RCC 7860 (cell line): ENCODE measurements around the gene TBL3.

Source experiments
- DNase-seq: peaks from one replicate; pipeline ENCODE4 v3.0.0-alpha.2; 2015; ENCODE audit warnings: low spot score
- FAIRE-seq: peaks from 2 replicates; lab custom pipeline; 2012; peaks lifted over from hg19 to GRCh38; lab: Jason Lieb, UNC

Gene TBL3

DNA sequence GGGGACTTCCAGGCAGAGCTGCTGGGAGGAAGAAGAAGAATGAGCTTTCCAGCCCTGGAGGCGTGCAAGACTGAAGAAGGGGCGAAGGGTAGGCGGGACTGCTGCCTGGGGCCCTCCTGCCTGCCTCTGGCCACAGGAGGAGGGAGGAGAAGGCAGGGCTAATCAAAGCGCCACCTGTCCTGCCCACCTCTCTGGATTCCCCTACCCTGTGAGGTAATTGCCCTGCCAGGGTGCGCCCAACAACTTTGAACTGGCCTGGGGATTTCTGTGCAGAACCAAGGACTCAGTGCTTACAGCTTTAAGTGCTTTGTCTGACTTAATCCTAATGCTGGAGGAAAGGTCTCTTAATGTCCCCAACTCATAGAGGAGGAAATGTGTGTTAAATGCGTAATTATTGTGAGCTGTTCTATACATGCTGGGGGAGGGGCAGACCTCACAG is 9.6 kb downstream of the TBL3 start, which contains the start of gene NOXO1:
Gene NOXO1, minus strand, starts transcription at position 72 of the 439 bp plus-strand sequence. CDS start 290 bp downstream, outside the sequence.
- DNase-seq (no peak), FAIRE-seq (no peak)

DNA sequence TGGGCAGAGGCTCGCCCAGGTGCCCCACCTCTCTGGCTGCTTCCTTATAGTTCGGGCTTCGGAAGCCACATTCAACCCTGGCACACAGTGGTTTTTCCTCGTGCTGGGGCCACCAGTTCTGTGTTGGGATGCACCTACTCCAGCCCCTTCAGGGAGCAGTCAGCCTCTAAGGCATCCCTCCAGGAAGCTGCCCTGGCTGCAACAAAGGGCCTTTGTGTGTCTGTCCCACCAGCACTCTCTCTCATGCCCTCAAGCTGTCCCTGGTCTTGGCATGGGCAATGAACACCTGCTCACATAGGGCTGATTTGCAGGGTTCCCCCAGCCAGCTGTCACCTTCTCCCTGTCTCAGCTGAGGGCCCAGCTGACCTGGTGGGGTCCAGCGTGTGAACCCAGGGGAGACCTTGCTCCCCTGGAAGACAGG is 10.2 kb downstream of the TBL3 start:
- FAIRE-seq (no peak), DNase-seq (no peak)

DNA sequence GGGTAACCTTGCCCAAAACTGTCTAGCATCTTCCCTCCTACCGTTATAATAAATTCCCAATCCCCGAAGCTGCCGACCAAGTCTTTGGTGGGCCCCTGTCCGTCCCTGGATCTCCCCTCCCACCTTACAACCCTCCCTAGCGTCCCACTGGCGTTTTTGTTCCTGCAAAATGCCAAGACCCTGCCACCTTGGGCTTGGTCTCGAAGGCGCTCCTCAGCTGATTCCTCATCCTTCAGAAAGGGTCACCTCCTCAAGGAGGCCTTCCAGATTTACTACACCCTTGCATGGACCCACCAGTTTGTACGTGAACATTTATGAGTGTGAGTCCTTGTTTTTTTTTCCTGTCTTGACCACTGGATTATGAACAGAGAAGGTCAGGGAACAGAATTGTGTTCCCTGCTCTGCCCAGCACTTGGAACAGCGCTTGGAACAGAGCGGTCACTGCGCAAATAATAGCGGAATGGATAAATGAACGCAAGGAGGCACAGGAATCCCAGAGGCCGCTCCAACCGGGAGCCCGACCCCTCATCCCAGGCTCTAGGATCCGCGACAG is 11.2 kb downstream of the TBL3 start:
- FAIRE-seq (no peak), DNase-seq (no peak)

DNA sequence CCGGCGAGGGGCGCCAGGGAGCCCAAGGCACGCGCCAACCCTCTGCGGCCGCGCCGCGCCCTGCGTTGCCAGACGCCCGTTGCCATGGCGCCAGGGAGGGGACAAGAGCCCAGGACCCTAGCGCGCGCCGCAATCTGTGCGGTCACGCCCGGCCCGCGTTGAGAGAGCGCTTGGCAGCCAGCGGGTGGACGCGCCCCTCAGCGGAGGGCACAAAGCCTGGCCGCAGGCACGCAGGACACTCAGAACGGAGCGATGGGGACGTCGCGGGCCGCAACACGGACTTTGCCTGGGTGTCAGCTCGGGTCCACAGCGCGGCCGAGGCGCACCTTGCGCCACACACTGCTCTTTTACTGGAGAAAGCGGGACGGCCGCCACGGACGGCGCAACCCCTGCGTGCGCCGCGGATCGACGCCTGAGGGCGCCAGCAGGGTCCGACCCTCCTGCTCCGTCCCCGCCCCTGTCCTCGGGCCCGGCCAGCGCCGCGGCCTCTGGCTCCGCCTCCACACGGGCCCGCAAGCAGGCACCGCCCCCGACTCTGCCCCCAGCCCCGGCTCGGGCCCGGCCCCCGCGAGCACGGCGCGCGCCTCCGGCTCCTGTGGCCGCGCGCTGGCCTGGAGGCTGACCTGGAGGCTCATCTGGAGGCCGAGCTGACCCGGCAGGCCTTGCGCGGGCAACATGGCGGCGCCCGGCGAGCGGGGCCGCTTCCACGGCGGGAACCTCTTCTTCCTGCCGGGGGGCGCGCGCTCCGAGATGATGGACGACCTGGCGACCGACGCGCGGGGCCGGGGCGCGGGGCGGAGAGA is 11.9 kb downstream of the TBL3 start, which contains the start of gene GFER:
Gene GFER, plus strand, starts transcription at position 650 of the 803 bp plus-strand sequence. Its CDS starts 26 bp downstream, at position 676.
- no peak for FAIRE-seq
- peak; percentile 79 for DNase-seq

DNA sequence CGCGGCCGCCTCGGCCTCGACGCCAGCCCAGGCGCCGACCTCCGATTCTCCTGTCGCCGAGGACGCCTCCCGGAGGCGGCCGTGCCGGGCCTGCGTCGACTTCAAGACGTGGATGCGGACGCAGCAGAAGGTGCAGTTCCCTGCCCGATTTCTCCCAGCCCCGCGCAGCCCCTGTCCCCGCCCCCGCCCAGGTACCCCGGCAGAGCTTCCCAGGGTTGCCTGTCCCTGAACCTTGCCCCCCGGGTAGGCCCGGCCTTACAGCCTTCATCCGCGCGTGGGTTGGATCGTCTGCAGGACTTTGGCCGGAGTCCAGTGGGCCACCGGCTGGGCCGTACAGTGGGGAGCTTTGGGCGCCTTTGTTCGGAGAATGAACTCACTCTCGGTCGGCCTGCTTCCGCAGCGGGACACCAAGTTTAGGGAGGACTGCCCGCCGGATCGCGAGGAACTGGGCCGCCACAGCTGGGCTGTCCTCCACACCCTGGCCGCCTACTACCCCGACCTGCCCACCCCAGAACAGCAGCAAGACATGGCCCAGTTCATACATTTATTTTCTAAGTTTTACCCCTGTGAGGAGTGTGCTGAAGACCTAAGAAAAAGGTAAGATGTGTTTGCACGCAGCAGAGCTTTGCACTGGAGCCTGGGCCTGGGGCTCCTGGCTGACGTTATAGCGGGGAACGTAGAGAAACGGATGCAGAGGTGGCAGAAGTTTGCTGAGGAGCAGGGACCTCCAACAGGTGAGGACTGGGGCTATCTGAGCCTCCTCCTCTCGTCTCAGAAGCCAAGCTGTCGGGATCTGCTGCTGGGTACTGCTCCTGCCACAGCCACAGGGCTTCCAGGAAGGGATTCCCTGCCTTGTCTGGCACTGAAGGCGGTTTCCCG is 12.7 kb downstream of the TBL3 start:
- FAIRE-seq (no peak), DNase-seq (no peak)

DNA sequence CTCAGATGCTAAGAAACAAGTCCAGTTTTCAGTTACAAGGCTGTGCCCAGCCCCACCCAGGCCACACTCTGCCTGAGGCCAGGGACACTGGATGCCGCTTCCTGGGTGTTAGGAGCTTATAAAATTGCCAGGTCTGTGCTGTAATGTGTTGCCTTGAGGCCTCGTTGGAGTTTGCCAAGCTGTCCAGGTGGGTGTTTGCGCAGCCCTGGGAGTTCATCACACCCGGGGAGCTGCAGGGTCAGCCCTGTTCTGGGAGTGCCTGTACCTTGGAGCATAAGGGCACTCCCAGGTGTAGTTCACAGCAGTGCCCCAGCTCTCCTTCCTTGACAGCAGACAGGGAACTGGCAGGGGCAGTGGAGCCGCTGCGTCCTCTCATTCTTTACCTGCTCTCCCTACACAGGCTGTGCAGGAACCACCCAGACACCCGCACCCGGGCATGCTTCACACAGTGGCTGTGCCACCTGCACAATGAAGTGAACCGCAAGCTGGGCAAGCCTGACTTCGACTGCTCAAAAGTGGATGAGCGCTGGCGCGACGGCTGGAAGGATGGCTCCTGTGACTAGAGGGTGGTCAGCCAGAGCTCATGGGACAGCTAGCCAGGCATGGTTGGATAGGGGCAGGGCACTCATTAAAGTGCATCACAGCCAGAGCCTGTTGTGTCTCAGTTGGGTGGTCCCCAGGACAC is 13.8 kb downstream of the TBL3 start:
- FAIRE-seq = no peak
- no peak for DNase-seq

DNA sequence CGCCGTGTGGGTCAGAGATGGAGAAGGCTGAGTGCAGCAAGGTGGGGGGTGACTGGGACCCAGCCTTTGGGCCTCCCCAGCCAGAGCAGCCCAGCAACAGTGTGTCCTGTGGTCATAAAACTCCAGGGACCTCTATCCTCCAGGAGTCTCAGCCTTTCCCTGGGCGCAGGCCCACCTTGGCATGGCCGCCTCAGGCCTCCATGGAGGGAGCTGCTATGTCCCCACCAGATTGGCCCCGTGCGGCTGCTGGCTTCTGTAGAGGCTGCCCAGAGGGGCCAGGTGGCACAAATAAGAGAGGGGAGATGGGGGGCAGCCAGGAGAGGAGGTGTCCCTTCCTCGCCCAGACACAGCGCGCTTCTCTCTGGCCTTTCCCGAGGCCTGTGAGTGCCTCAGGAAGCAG is 15.3 kb downstream of the TBL3 start:
- DNase-seq = no peak
- FAIRE-seq = no peak

DNA sequence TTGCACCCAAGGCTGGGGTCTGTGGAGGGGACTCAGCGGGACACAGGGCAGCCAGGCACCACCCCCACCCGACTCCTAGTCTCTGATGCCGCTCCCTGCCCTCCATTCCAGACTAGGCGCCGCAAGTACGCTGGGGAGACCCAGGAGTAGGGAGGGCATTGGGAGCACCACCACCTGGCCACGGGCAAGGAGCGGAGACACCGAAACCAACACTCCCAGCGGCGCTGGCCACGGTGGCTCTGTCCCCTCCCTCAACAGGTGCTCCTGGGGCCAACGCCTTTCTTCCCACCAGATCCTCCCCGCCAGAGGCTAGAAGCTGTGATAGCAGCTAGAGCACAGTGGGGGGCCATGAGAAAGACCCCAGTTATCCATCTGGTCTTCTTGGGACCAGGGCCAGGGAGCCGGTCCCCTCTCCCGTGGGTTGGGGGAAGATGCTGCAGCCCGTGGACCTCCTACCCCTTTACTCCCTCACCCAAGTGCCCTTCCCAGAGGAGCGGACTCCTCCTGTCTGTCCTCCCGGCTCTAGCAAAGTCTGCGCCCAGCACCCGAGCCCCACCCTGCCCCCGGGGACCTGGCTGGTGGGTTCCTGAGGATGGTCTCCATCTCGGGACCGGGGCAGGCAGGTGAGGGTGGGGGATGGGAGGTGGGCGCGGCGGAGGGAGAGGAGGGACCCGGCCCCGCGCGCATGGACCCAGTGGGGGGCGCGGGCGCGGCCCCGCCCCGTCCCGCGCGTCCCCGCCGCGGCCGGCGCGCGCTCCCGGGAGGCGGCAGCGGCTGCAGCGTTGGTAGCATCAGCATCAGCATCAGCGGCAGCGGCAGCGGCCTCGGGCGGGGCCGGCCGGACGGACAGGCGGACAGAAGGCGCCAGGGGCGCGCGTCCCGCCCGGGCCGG is 17.6 kb downstream of the TBL3 start, which contains the start of gene SYNGR3:
Gene SYNGR3, plus strand, starts transcription at position 762 of the 892 bp plus-strand sequence. CDS start 133 bp downstream, outside the sequence.
- FAIRE-seq = no peak
- no peak for DNase-seq

DNA sequence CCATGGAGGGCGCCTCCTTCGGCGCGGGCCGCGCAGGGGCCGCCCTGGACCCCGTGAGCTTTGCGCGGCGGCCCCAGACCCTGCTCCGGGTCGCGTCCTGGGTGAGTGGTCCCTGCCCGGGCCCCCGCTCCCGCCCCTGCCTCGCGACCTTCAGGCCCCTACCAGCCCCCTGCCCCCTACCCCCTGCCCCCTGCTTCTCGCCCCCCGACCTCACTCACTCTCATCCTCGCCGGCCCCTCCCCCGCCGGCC is 18.2 kb downstream of the TBL3 start:
- DNase-seq = no peak
- no peak for FAIRE-seq

DNA sequence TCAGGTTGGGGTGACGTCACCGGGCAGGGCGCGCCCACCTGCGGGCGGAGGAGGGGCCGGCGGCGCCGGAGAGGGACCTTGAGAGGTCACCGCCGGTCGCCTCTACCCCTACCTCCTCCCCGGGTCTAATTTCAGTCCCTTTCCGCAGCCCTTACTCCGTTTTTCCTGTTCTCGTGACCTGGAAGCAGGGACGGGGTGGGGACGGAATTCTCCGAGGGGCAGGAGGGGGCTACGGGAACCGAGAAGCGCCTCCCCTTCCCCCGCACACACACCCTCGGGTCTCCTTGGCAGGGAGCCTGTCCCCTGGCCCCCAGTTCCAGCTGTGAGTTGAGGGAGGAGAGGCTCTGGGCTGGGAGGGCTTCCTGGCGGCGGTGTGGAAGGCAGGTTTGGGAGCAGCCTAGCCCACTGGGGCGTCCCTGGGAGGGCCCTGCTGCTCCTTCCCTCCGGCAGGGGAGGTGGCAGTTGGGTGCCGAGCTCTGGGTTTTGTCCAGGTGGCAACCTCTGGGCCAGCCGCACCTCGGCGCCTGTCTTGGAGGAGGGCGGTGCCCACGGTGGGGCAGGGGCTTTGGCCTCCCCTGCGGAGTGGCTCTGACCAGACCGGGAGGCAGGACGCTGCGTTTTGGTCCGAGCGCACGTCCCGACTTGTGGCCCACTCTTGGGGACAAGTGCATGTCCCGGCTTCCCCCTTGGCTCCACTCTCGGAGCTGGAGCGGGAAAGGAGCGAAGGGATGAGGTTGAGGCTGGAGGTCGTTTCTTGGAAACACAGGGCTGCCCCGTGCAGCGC is 18.7 kb downstream of the TBL3 start:
- no peak for FAIRE-seq
- DNase-seq = no peak

DNA sequence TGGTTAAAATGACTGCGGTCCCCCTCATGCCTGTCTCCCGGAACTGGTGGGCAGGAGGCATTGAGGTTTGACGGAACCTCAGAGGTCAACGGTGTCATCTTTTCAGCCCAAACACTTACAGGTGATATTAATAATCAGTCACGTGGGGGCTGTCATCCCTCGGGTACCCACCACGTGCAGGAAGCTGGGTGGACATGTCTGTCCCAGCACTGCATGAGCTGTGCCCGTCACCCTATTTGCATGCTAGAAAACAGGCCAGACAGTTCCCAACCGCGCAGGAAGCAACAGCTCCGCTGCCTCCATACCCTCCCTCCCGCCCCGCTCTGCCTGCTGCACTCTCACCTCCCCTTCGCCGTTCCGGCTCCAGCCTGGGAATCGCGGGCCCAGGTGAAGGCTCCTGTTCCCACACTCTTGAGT is 19.3 kb downstream of the TBL3 start:
- DNase-seq (no peak), FAIRE-seq (no peak)

DNA sequence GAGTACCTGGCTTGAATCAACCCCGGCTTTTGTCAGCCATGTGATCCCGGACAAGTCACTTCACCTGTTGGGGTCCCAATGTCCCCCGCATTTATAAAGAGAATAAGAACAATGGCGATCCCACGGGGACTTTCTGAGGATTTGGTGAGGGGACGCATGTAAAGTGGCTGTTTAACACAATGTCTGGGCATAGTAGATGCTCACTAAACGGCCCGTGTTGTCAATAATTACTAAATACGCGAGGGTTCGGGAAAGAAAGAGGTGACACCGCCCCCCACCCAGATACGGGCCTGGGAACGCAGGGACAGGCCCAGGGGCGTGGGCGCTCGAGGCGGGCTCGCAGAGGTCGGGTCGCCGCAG is 19.7 kb downstream of the TBL3 start:
- DNase-seq (no peak), FAIRE-seq (no peak)

DNA sequence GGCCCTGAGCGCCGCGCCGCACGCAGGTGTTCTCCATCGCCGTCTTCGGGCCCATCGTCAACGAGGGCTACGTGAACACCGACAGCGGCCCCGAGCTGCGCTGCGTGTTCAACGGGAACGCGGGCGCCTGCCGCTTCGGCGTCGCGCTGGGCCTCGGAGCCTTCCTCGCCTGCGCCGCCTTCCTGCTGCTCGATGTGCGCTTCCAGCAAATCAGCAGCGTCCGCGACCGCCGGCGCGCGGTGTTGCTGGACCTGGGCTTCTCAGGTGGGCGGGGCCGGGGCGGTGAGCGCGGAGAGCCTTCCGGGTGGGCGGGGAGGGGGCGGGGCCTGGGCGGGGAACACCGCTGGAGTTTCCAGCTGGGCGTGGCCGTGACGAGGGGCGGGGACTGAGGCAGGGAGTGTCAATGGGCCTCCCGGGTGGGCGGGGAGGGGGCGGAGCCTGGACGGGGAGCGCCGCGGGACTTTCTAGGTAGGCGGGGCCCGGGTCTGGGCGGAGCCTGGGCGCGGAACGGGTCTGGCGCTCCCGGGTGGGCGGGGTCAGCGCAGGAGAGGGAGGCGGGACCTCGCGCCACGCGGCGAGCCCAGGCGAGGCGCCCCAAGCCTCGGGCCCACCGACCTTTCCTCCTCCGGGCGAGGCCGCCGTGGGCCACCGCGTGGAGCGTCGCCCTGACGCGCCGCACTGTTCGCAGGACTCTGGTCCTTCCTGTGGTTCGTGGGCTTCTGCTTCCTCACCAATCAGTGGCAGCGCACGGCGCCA is 20.3 kb downstream of the TBL3 start:
- DNase-seq (no peak), FAIRE-seq (no peak)

DNA sequence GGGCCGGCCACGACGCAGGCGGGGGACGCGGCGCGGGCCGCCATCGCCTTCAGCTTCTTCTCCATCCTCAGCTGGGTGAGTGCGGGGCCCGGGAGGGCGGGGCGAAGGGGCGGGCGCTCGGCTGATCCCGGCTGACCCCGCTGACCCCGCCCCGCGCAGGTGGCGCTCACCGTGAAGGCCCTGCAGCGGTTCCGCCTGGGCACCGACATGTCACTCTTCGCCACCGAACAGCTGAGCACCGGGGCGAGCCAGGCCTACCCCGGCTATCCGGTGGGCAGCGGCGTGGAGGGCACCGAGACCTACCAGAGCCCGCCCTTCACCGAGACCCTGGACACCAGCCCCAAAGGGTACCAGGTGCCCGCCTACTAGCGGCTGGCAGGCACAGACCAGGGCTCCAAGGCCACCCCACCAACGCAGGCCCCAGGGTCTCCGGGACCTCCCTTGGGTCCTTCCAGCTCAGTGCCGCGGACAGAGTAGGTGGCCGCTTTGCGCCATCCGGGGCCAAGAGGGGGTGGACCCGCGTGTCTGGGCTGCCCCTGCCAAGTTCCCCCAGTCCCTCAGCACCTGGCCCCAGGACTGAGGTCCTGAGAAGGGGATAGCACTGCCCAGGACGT is 21.0 kb downstream of the TBL3 start:
- FAIRE-seq (no peak), DNase-seq (no peak)

DNA sequence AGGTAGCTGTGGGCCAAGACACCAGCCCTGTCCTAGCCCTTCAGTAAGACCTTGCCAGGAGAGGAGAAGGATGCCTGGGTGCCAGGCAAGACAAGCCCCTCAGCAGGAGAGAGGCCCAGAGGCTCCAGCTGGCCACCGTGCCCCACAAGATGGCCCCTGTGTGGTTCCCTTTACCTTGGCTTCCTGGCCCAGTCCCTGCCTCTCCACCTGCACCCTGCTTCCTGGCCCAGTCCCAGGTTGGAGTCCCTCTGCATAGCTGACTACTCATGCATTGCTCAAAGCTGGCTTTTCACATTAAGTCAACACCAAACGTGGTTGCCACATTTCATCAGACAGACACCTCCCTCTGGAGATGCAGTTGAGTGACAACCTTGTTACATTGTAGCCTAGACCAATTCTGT is 21.9 kb downstream of the TBL3 start:
- FAIRE-seq (peak; percentile 68), DNase-seq (peak; percentile 67)

DNA sequence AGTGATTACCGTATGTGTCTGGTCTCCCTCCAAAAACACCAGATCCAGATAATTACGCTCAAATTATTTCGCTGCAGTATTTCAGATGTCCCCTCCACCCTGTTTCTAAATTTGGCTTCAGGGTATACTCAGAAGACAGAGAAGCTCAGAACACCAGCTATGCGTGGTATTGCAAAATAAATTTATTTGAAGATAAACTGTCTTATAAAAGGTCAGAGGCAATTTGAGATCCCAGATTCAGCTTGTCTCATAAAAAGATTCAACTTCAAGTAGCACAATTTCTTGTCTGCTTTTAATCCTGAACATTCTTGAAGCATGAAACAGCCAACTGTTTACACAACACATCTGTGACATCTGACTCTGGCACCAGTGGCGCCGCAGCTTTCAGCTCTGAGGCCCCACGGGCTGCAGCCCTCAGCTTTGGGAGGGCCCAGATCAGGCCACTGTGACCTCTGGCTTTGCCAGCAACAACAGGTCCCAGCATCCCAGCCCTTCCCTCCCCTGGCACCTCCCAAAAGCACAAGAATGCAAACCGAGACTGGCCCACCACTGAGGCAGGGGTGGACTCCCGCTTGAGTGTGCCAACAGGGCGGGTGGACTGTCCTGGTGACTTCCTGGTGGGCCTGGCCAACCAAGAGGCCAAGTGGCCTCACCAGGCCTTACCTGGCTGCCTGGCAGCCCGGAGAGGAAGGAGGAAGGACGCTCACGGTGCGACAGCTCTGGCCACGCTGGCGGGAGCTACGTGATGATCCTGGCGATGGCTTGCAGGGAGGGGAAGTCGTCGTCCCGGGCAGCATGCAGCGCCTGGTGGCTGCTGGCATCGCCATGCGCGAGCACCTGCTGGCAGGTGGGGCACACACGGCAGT is 25.9 kb downstream of the TBL3 start:
- DNase-seq (no peak), FAIRE-seq (no peak)

DNA sequence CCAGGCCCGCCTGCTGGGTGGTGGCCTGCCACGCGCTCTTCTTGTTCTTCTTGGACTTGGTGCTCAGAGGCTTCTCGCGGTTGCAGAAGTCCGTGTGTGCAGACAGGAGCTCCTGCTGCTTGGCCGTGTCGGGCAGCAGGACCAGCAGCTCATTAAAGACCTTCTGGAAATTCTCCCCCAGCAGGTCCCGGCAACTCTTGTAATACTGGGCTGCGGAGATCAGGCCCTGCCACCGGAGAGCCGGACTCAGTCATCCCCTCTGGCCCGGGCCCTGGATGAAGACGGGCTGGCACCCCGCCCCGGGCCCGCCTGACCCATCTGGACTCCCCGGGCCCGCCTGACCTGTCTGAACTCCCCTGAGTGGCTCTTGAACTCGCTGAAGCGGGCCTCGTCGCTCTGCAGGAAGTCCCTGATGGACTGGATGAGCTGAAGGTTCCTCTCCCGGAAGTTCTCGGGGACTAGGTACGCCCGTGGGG is 26.5 kb downstream of the TBL3 start:
- FAIRE-seq = no peak
- no peak for DNase-seq
